GM12891 (cell line): Measurements from ENCODE around the gene CDH5.

Experiments
- DNase-seq: peaks from one replicate; pipeline ENCODE4 v3.0.0; 2011; ENCODE audit warnings: low spot score; ENCODE audit not compliant: insufficient read length
- FAIRE-seq: peaks from 2 replicates; lab custom pipeline; 2011; peaks lifted over from hg19 to GRCh38; lab: Jason Lieb, UNC
- PAX5 ChIP-seq: IDR thresholded peaks from 2 replicates; pipeline ENCODE4 v1.6.1; 2011; ENCODE audit warnings: low read length, moderate library complexity, mild to moderate bottlenecking; ENCODE audit not compliant: insufficient read depth, severe bottlenecking
- POLR2A ChIP-seq: IDR thresholded peaks from 2 replicates; pipeline ENCODE4 v1.6.1; 2011; ENCODE audit warnings: low read depth, low read length, control low read depth
- POLR2AphosphoS5 ChIP-seq: IDR thresholded peaks from 2 replicates; pipeline ENCODE4 v1.6.1; 2011; ENCODE audit warnings: low read depth, low read length, control low read depth
- POU2F2 ChIP-seq: IDR thresholded peaks from 2 replicates; pipeline ENCODE4 v1.6.1; 2011; ENCODE audit warnings: low read depth, mild to moderate bottlenecking, control low read depth, low read length, moderate library complexity
- SPI1 ChIP-seq: IDR thresholded peaks from 2 replicates; pipeline ENCODE4 v1.6.1; 2011; ENCODE audit warnings: low read depth, low read length, control low read depth
- TAF1 ChIP-seq: IDR thresholded peaks from 2 replicates; pipeline ENCODE4 v1.6.1; 2011; ENCODE audit warnings: low read depth, low read length, control low read depth

The CDH5 gene

GRCh38 chr16:66381585-66382170, 15.2 kb downstream of the CDH5 start:
- TF ChIP-seq SPI1 (no peak), POU2F2 (no peak), TAF1 (no peak), POLR2A (no peak), PAX5 (no peak), POLR2AphosphoS5 (no peak)
- DNase-seq: no peak
- no peak for FAIRE-seq

DNA sequence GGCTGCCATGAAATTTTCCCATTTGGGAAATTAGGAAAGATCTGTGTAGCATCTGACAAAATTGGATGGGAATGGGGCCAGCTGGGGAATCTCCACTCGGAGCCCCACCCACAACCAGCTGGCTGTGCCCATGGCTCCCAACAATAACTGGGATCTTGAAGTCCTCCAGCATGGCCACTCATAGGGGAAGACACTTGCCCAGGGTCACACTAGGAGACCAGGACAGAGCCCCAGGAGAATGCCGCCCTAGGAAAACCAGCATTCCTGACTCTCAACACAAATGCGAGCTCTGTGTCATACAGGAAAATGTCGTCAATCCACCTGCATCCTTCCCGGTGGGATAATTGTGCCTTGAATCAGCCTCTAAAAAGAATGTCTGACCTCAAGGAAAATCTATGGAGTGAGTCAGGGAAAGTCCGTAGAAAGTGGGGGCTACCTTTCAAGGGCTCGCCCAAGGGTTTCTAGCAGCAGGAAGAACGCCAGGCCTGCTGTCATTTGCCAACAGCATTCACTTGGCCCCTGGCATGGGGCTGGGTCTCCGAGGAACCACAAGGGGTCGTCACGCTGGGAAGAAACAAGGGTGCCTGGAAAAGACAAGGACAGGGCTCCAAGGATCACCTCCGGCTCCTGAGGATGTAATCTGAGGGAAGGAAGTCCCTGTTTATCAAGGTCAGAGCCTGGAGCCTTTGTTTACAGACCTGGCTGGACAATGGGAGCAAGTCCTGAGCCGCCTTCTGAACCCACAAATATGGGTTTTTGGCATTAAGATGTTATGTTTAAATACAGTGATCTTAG, 15.9 kb downstream of the CDH5 start:
- no peak for FAIRE-seq
- TF ChIP-seq SPI1: no peak
- TF ChIP-seq TAF1: no peak
- TF ChIP-seq POLR2A: no peak
- TF ChIP-seq POLR2AphosphoS5: no peak
- no peak for DNase-seq

GRCh38 chr16:66382966-66383299, 16.4 kb downstream of the CDH5 start:
- TF ChIP-seq TAF1: no peak
- no peak for TF ChIP-seq PAX5
- no peak for TF ChIP-seq POU2F2
- TF ChIP-seq POLR2A: no peak
- no peak for TF ChIP-seq POLR2AphosphoS5
- no peak for TF ChIP-seq SPI1
- FAIRE-seq (no peak), DNase-seq (no peak)

DNA sequence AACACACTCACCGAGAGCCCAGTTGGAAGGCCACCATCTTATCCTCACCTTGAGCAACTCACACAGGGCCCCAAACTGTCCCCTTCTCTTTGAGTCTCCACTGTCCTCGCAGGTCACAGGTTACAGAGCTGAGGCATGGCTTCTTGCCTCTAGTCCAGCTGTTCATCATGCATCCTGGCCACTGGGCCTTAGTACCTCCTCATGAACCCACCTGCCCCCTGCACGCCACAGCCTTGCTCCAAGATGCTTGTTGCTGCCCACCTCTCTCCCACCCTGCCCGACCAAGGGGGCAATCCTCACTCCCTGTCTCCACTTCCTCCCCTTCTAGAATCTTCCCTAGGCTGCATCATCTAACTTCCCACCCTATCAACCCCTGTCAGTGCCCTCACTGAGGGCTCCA, 17.1 kb downstream of the CDH5 start:
- no peak for TF ChIP-seq POLR2AphosphoS5
- no peak for TF ChIP-seq POLR2A
- no peak for TF ChIP-seq PAX5
- no peak for TF ChIP-seq TAF1
- no peak for TF ChIP-seq SPI1
- TF ChIP-seq POU2F2: no peak
- FAIRE-seq (no peak), DNase-seq (no peak)

DNA sequence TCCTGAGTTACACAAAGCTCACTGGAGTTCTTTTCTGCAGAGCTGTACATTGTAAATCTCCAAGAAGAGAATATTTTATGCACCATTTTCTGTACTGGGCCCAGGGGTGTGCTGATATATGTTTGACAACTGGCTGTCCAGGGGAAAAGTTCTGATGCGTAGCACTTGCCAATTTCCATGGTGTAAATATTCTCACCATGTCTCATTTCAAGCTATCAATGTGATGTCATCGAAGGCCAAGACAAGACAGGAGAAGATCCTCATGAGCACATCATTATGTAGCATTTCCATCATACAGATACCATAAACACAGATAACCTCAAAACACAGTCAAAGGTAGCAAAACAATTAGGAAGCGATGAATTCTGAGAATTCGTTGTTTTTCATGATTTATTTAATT, 18.9 kb downstream of the CDH5 start:
- no peak for TF ChIP-seq PAX5
- TF ChIP-seq TAF1: no peak
- no peak for TF ChIP-seq POLR2A
- TF ChIP-seq SPI1: no peak
- no peak for TF ChIP-seq POU2F2
- TF ChIP-seq POLR2AphosphoS5: no peak
- DNase-seq (no peak), FAIRE-seq (no peak)

DNA sequence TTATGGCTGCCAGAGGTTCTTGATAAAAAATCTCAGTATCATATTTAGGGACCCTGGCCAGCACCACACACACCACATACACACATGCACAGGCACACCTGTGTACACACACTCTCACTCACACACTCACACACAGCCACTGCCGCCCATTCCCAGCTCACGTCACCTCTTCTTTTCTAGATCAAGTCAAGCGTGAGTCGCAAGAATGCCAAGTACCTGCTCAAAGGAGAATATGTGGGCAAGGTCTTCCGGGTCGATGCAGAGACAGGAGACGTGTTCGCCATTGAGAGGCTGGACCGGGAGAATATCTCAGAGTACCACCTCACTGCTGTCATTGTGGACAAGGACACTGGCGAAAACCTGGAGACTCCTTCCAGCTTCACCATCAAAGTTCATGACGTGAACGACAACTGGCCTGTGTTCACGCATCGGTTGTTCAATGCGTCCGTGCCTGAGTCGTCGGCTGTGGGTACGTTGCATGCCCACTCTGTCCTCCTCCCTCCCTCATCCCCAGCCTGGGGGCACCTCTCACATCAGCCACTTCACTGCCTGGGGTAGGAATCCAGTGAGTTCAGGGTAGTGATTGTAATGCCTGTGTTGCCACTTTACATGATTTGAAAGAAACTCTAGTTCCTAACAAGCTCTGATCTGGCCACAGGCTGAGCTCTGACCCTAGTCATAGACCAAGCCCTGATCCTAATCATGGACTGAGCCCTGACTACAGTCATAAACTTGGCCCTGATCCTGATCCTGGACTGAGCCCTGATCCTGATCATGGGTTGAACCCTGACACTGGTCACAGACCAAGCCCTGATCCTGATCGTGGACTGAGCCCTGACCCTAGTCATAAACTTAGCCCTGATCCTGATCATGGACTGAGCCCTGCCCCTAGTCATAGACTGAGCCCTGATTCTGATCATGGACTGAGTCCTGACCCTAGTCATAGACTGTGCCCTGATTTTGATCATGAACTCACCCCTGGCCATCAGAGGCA, 20.4 kb downstream of the CDH5 start:
- DNase-seq (no peak), FAIRE-seq (no peak)
- TF ChIP-seq POLR2A: no peak
- no peak for TF ChIP-seq PAX5
- no peak for TF ChIP-seq SPI1
- no peak for TF ChIP-seq TAF1
- no peak for TF ChIP-seq POU2F2
- no peak for TF ChIP-seq POLR2AphosphoS5

GRCh38 chr16:66387817-66388332, 21.4 kb downstream of the CDH5 start:
- FAIRE-seq (no peak), DNase-seq (no peak)
- no peak for TF ChIP-seq POLR2AphosphoS5
- no peak for TF ChIP-seq SPI1

- DNase-seq: no peak
- no peak for FAIRE-seq
- TF ChIP-seq SPI1 (no peak), POLR2AphosphoS5 (no peak), TAF1 (no peak), POU2F2 (no peak), PAX5 (no peak), POLR2A (no peak)
Measured at GRCh38 chr16:66388350-66389139, 22.1 kb downstream of the CDH5 start.
